HEK293 (cell line): ENCODE results near the gene KRT79.

Source experiments
- CTCF ChIA-PET: fragments of 350-600 bp; formaldehyde crosslinking; extraction: SDS; loops from one replicate; lab custom pipeline; 2021; ENCODE audit warnings: antibody characterized with exemption; lab: Yijun Ruan, JAX
- POLR2A ChIA-PET: fragments of 300-600 bp; formaldehyde crosslinking; extraction: SDS; loops from one replicate; lab custom pipeline; 2020; ENCODE audit warnings: antibody characterized with exemption, inconsistent platforms; lab: Yijun Ruan, JAX
- H3K27ac ChIP-seq: fragments of 200-500 bp; sonication (Bioruptor generic); 2 replicates; pipeline ENCODE4 v1.5.1; 2014; ENCODE audit warnings: low read depth, low read length, control low read depth, inconsistent platforms; ENCODE audit errors: extremely low read depth
- H3K36me3 ChIP-seq, 2 experiments: fragments of 200-500 bp in 1 of 2; sonication (Bioruptor generic) in 1 of 2; 1 replicate in 1 of 2; 2 replicates in 1 of 2; pipeline ENCODE4 v1.5.1; 2014 to 2017; ENCODE audit warnings: inconsistent platforms in 2 of 2, low read length in 2 of 2; ENCODE audit not compliant: control insufficient read depth in 2 of 2, insufficient read depth in 1 of 2
- H3K4me1 ChIP-seq: fragments of 200-500 bp; sonication (Bioruptor generic); 2 replicates; pipeline ENCODE4 v1.5.1; 2014; ENCODE audit warnings: mild to moderate bottlenecking, low read length, inconsistent platforms; ENCODE audit not compliant: control insufficient read depth, insufficient read depth
- H3K4me3 ChIP-seq: 2 replicates; pipeline ENCODE4 v1.5.1; 2011; ENCODE audit warnings: low read depth, mild to moderate bottlenecking, control low read depth, low read length, moderate library complexity
- H3K9me3 ChIP-seq: fragments of 200-500 bp; sonication (Bioruptor generic); 2 replicates; pipeline ENCODE4 v1.5.1; 2014; ENCODE audit warnings: low read depth, low read length, inconsistent platforms; ENCODE audit not compliant: control insufficient read depth, insufficient read depth
- ELK4 ChIP-seq: IDR thresholded peaks from 2 replicates; pipeline ENCODE4 v1.6.1; 2011; ENCODE audit warnings: mild to moderate bottlenecking, low read depth, low read length, borderline replicate concordance
- GLIS2 ChIP-seq: fragments of 450-650 bp; formaldehyde crosslinking; IDR thresholded peaks from 2 replicates; pipeline ENCODE4 v1.5.1; 2016; ENCODE audit warnings: missing biosample characterization, missing genetic modification characterization
- HOXA7 ChIP-seq: sonication (generic); formaldehyde crosslinking; IDR thresholded peaks from 2 replicates; pipeline ENCODE4 v1.8.1; 2022; ENCODE audit warnings: missing genetic modification reagents, borderline replicate concordance
- HOXD13 ChIP-seq: sonication (generic); formaldehyde crosslinking; IDR thresholded peaks from 2 replicates; pipeline ENCODE4 v1.8.0; 2022; ENCODE audit warnings: missing genetic modification reagents, borderline replicate concordance
- PRDM6 ChIP-seq: fragments of 450-650 bp; formaldehyde crosslinking; IDR thresholded peaks from 2 replicates; pipeline ENCODE4 v1.5.1; 2017; ENCODE audit warnings: missing biosample characterization, missing genetic modification characterization
- SP3 ChIP-seq: fragments of 450-650 bp; formaldehyde crosslinking; IDR thresholded peaks from 2 replicates; pipeline ENCODE4 v1.5.1; 2016; ENCODE audit warnings: missing biosample characterization, missing genetic modification characterization
- ZBTB44 ChIP-seq: fragments of 450-650 bp; IDR thresholded peaks from 2 replicates; pipeline ENCODE4 v1.5.1; 2018; ENCODE audit warnings: missing biosample characterization, mild to moderate bottlenecking, missing genetic modification characterization
- ZNF140 ChIP-seq: fragments of 450-650 bp; formaldehyde crosslinking; IDR thresholded peaks from 2 replicates; pipeline ENCODE4 v1.5.1; 2016; ENCODE audit warnings: missing biosample characterization, missing genetic modification characterization
- ZNF214 ChIP-seq: fragments of 450-650 bp; formaldehyde crosslinking; IDR thresholded peaks from 2 replicates; pipeline ENCODE4 v1.5.1; 2017; ENCODE audit warnings: missing biosample characterization, mild to moderate bottlenecking, missing genetic modification characterization, borderline replicate concordance
- ZNF302 ChIP-seq: fragments of 450-650 bp; formaldehyde crosslinking; IDR thresholded peaks from 2 replicates; pipeline ENCODE4 v1.5.1; 2016; ENCODE audit warnings: missing biosample characterization, missing genetic modification characterization, low read depth
- ZNF341 ChIP-seq: fragments of 450-650 bp; formaldehyde crosslinking; IDR thresholded peaks from 2 replicates; pipeline ENCODE4; 2016; ENCODE audit warnings: low read depth, missing biosample characterization, missing genetic modification characterization
- ZNF354C ChIP-seq: fragments of 450-650 bp; formaldehyde crosslinking; IDR thresholded peaks from 2 replicates; pipeline ENCODE4 v1.5.1; 2016; ENCODE audit warnings: missing biosample characterization, missing genetic modification characterization, low read depth, borderline replicate concordance
- ZNF404 ChIP-seq: fragments of 450-650 bp; formaldehyde crosslinking; IDR thresholded peaks from 2 replicates; pipeline ENCODE4 v1.5.1; 2017; ENCODE audit warnings: missing biosample characterization, missing genetic modification characterization
- ZNF510 ChIP-seq: fragments of 450-650 bp; formaldehyde crosslinking; IDR thresholded peaks from 2 replicates; pipeline ENCODE4 v1.5.1; 2018; ENCODE audit warnings: mild to moderate bottlenecking, missing genetic modification characterization, missing biosample characterization; ENCODE audit not compliant: insufficient replicate concordance
- ZNF514 ChIP-seq: fragments of 450-650 bp; formaldehyde crosslinking; IDR thresholded peaks from 2 replicates; pipeline ENCODE4 v1.5.1; 2016; ENCODE audit warnings: missing biosample characterization, missing genetic modification characterization
- ZNF530 ChIP-seq: fragments of 450-650 bp; formaldehyde crosslinking; IDR thresholded peaks from 2 replicates; pipeline ENCODE4 v1.5.1; 2016; ENCODE audit warnings: low read depth, missing biosample characterization, missing genetic modification characterization
- ZNF544 ChIP-seq: fragments of 450-650 bp; formaldehyde crosslinking; IDR thresholded peaks from 2 replicates; pipeline ENCODE4 v1.5.0; 2017; ENCODE audit warnings: missing biosample characterization, missing genetic modification characterization
- ZNF558 ChIP-seq: fragments of 450-650 bp; formaldehyde crosslinking; IDR thresholded peaks from 2 replicates; pipeline ENCODE4 v1.5.1; 2016; ENCODE audit warnings: missing biosample characterization, missing genetic modification characterization
- ZNF624 ChIP-seq: fragments of 450-650 bp; formaldehyde crosslinking; IDR thresholded peaks from 2 replicates; pipeline ENCODE4 v1.5.1; 2017; ENCODE audit warnings: missing biosample characterization, missing genetic modification characterization
- ZSCAN5A ChIP-seq: fragments of 450-650 bp; formaldehyde crosslinking; IDR thresholded peaks from 2 replicates; pipeline ENCODE4 v1.5.1; 2016; ENCODE audit warnings: missing biosample characterization, missing genetic modification characterization
- TF ChIP-seq, protein P1 (sequence below): fragments of 450-650 bp; formaldehyde crosslinking; IDR thresholded peaks from 2 replicates; pipeline ENCODE4 v1.5.1; 2016; ENCODE audit warnings: missing biosample characterization, missing genetic modification characterization

KRT79 gene

DNA sequence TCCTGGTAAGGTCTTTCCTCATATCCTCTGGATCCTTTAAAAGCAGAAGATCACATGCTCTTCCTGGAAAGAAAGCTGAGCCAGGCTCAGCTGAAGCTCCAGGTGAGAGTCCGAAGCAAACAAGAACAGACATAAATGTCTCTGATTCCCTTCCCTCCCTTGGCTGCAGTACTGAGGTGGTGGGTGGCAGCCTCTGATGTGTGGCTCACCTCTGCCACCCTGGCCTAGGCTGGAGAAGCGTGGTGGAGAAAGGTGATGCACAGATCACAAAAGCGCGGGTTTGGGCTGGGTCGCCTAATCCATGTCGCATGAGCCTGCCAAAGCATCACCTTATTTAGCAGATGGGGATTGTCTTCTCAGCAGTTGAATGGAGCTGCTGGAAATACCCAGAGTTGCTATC lies 54.2 kb downstream of the KRT79 start (continued):
- no peak for TF ChIP-seq ZNF510 (tag by site-specific recombination)

DNA sequence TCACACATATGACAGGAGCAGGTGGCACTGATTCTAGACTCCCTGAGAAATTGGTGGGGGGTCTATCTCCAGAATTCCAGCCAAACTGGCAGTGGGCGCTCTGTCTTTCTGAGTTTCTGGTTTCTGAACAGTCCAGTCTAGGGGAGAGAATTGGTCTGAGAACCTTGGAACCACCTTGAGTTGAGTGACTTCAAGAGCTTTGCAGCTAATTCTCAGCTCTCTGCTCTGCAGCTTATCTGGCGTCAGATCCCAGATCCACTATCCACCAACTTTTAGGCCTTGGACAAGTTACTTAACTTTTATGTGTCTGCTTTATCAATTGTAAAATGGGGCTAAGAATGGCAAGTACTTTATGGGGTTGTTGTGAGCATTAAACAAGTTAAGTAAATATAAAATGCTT lies 55.3 kb downstream of the KRT79 start:
- POLR2A ChIA-PET, result interaction anchor here (0.6 kb wide), 1 partner anchor 153 kb away, joined by 3 read pairs; no protein-coding TSS in a partner anchor
- Histone ChIP-seq H3K9me3 (no peaks in the 10 kb centered on the region), H3K4me1 (no peaks in the 10 kb centered on the region), H3K27ac (no peak overlapping the region), H3K36me3 (no peaks in the 10 kb centered on the region), H3K4me3 (no peak overlapping the region)
- TF ChIP-seq, protein P1, sequence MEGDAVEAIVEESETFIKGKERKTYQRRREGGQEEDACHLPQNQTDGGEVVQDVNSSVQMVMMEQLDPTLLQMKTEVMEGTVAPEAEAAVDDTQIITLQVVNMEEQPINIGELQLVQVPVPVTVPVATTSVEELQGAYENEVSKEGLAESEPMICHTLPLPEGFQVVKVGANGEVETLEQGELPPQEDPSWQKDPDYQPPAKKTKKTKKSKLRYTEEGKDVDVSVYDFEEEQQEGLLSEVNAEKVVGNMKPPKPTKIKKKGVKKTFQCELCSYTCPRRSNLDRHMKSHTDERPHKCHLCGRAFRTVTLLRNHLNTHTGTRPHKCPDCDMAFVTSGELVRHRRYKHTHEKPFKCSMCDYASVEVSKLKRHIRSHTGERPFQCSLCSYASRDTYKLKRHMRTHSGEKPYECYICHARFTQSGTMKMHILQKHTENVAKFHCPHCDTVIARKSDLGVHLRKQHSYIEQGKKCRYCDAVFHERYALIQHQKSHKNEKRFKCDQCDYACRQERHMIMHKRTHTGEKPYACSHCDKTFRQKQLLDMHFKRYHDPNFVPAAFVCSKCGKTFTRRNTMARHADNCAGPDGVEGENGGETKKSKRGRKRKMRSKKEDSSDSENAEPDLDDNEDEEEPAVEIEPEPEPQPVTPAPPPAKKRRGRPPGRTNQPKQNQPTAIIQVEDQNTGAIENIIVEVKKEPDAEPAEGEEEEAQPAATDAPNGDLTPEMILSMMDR (tag by site-specific recombination), result no peak
- no peak for TF ChIP-seq HOXD13
- TF ChIP-seq ZNF544 (tag by site-specific recombination), result no peak
- TF ChIP-seq SP3 (tag by site-specific recombination), result no peak
- TF ChIP-seq PRDM6 (tag by site-specific recombination), result no peak
- CTCF ChIA-PET, result interaction anchor here (0.6 kb wide), 2 partner anchors 123 to 1877 kb away, joined by 3 to 5 read pairs; no protein-coding TSS in a partner anchor

DNA sequence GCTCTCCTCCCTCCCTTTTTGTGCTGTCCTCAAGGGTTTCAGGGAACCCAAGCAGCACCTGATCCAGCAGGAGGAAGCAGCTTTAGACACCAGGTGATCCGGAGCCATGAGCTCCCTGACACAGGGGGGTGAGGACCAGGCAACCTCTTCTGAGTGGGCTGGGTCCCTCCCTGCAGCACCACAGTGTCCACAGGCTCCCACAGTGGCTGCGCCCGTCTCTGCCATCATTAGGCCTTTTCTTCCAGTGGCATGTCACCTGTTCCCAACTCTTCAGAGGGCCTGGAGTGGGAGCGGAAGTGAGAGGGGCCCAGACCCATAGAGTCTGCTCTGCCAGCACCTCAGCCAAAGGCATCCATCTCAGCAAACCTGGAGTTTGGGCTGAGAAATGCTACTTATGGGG lies 56.5 kb downstream of the KRT79 start:
- CTCF ChIA-PET, result interaction anchor here (1.0 kb wide), 1 partner anchor 93 kb away, joined by 5 read pairs; no protein-coding TSS in a partner anchor
- Histone ChIP-seq H3K27ac (no peak overlapping the region), H3K4me1 (no peaks in the 10 kb centered on the region), H3K4me3 (no peak overlapping the region), H3K9me3 (no peaks in the 10 kb centered on the region), H3K36me3 (no peaks in the 10 kb centered on the region)
- POLR2A ChIA-PET, result no interaction called here
- TF ChIP-seq ZNF341 (tag by site-specific recombination) (no peak), ZNF544 (tag by site-specific recombination) (no peak), ZNF302 (tag by site-specific recombination) (no peak), ZNF514 (tag by site-specific recombination) (no peak), GLIS2 (no peak), HOXA7 (no peak), ZNF214 (tag by site-specific recombination) (no peak), ZNF140 (tag by site-specific recombination) (no peak), ZBTB44 (tag by site-specific recombination) (no peak), ELK4 (no peak), ZNF530 (tag by site-specific recombination) (no peak), ZNF558 (tag by site-specific recombination) (no peak), ZNF404 (no peak), ZNF624 (tag by site-specific recombination) (no peak), ZNF354C (no peak), ZSCAN5A (no peak)
